Body of pancreas (tissue), 4 donors: ENCODE results near the gene TASOR2.

Source experiments
- CTCF ChIP-seq, 7 experiments: fragments of 450-650 bp in 4 of 7; fragments of 200-600 bp in 3 of 7; sonication (generic) in 3 of 7; IDR thresholded peaks; one replicate each; pipeline ENCODE4 v1.5.1; 2016 to 2019; ENCODE audit warnings: antibody characterized with exemption in 7 of 7
- POLR2A ChIP-seq, 3 donors: fragments of 450-650 bp; IDR thresholded peaks; one replicate each; pipeline ENCODE4 v1.6.1; 2016; ENCODE audit warnings: antibody characterized with exemption in 3 of 3, mild to moderate bottlenecking in 2 of 3

- no peak for TF ChIP-seq CTCF (IDR thresholded peaks at IDR 0.05)
- TF ChIP-seq POLR2A (IDR thresholded peaks at IDR 0.05), result no peak
Measured at GRCh38 chr10:5730766-5731165, 46.1 kb downstream of the TASOR2 start.
